ENCODE results near the gene ROR1.
"Not testable (repeated sequence)": the region's sequence is repeated elsewhere in the genome, so short reads cannot be mapped to it uniquely, and the experiment has no call there.

The ROR1 gene

GRCh38 chr1:63826246-63826861 lies 52.5 kb downstream of the ROR1 start:
- not testable (repeated sequence) for DNase-seq

GRCh38 chr1:63827411-63828321 lies 53.8 kb downstream of the ROR1 start:
- DNase-seq = no peak

GRCh38 chr1:63828322-63829044 lies 54.7 kb downstream of the ROR1 start:
- DNase-seq = no peak

- no peak for DNase-seq
Observed at GRCh38 chr1:63829349-63830327, 55.8 kb downstream of the ROR1 start.

GRCh38 chr1:63831409-63831808 lies 57.6 kb downstream of the ROR1 start:
- no peak for DNase-seq

GRCh38 chr1:63833363-63834119 lies 59.7 kb downstream of the ROR1 start:
- no peak for DNase-seq

GRCh38 chr1:63835128-63835527 lies 61.3 kb downstream of the ROR1 start:
- no peak for DNase-seq

- DNase-seq = no peak
Observed at GRCh38 chr1:63836374-63836773, 62.6 kb downstream of the ROR1 start.

GRCh38 chr1:63836830-63837229 lies 63.0 kb downstream of the ROR1 start:
- DNase-seq = no peak

GRCh38 chr1:63843010-63843409 lies 69.2 kb downstream of the ROR1 start:
- no peak for DNase-seq

GRCh38 chr1:63843884-63844283 lies 70.1 kb downstream of the ROR1 start:
- no peak for DNase-seq

GRCh38 chr1:63845346-63845745 lies 71.5 kb downstream of the ROR1 start:
- no peak for DNase-seq

- DNase-seq = no peak
Observed at GRCh38 chr1:63847308-63847910, 73.6 kb downstream of the ROR1 start.

GRCh38 chr1:63848733-63849132 lies 74.9 kb downstream of the ROR1 start:
- no peak for DNase-seq

- no peak for DNase-seq
Observed at GRCh38 chr1:63849149-63849548, 75.3 kb downstream of the ROR1 start.

GRCh38 chr1:63854091-63854490 lies 80.3 kb downstream of the ROR1 start:
- DNase-seq = no peak

- DNase-seq = no peak
Observed at GRCh38 chr1:63855942-63856341, 82.1 kb downstream of the ROR1 start.

GRCh38 chr1:63856924-63857323 lies 83.1 kb downstream of the ROR1 start:
- DNase-seq = no peak

GRCh38 chr1:63857478-63857877 lies 83.7 kb downstream of the ROR1 start:
- no peak for DNase-seq

- no peak for DNase-seq
Observed at GRCh38 chr1:63858153-63858552, 84.3 kb downstream of the ROR1 start.
